NCI-H2081 treated with DMSO at 0.1 percent for 48 hours (cell line): ENCODE measurements around the gene HECTD4.

Source experiments
- DNase-seq: peaks from one replicate; lab custom pipeline; 2025; lab: John Stamatoyannopoulos, UW

The HECTD4 gene

DNA sequence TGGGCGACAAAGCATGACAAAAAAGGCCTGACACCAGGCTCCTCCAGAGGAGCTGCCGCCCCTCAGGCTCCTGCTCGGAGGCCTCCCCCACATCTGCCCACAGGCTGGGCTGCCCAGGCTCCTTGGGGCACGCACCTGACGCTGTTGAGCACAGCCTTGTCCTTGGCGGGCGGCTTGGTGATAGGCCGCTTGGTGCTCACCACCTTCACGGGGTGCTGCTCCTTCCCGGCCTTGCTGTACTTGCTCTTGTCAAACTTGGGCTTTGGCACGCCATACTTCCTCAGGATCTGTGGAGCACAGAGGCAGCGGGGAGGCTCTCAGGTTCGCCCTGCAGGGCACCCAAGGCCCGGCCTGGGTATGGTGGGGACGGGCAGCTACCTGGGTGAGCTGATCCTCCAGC lies 203.4 kb downstream of the HECTD4 start:
- no peak for DNase-seq

- DNase-seq, result no peak
Observed at GRCh38 chr12:112176321-112177010, 205.8 kb downstream of the HECTD4 start.

- DNase-seq, result no peak
Observed at GRCh38 chr12:112175361-112176155, 206.7 kb downstream of the HECTD4 start.

GRCh38 chr12:112172556-112173324 lies 209.5 kb downstream of the HECTD4 start:
- no peak for DNase-seq

DNA sequence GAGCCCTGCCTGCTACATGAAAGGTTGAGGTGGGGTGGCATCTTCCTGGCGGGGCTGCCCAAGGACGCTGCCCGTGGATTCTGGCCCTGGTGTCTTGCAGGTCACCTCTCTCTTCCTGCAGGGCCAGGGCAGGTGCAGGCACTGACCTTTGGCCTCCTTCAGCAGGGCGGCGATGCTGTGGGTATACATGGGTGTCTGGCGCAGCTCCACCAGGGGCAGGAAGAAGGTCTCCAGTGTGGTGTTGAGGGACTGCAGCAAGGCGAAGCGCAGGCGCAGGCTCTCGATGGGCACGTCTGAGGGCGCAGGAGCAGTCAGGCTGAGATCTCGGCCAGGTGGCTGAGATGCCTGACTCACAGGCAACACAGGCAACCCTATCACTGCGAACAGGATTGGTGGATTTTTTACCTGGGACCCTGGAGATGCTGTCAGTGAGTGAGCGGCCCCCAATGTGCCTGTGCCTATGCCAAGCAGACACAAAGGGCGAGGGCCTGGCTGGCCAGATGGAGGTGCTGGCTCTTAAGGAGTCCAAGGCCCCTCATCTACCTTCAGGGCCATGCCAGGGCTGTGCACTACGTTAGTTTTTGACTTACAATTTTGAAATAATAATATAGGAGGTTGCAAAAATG lies 211.1 kb downstream of the HECTD4 start:
- DNase-seq, result no peak

DNA sequence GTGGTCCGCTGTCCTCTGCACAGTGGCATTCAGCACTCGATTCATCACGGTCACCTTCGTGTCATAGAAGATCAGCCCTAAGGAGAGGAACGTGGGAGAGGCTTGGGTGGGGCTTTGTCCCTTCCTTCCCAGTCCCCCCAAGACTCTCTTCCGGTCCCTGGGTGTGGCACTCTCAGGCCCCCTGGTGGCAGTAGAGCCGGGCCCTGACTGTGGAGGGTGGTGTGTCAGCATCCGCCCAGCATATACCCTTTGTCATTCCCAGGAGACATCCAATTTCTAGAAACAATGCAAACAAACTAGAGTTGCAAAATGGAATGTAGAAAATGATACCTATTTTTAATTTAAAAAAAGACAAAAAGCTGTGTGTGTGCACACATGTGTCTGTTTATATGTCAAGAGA lies 211.9 kb downstream of the HECTD4 start:
- DNase-seq, result no peak

DNA sequence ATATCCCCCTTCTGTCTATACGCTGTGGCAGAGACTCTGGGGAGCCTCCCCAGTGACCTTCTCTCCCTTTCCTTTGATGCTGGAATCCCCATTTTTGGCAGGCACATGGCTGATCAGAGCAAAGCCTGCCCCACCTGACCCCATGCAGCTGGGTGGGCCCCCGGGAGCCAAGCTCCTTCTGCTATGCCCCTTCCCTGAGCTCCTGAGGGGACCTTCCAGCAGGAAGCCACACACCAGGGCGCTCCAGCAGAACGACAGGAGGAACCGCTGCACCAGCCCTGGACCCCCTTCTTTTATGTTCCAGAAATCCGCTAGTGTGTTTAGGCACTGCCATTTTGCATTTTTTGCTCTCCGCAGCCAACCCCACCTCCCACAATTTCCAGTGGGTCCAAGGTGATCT lies 212.3 kb downstream of the HECTD4 start:
- no peak for DNase-seq

GRCh38 chr12:112169161-112169872 lies 212.9 kb downstream of the HECTD4 start:
- DNase-seq, result no peak

GRCh38 chr12:112168561-112168971 lies 213.7 kb downstream of the HECTD4 start:
- no peak for DNase-seq

GRCh38 chr12:112167718-112168525 lies 214.3 kb downstream of the HECTD4 start:
- DNase-seq, result no peak

GRCh38 chr12:112167031-112167461 lies 215.2 kb downstream of the HECTD4 start:
- no peak for DNase-seq

DNA sequence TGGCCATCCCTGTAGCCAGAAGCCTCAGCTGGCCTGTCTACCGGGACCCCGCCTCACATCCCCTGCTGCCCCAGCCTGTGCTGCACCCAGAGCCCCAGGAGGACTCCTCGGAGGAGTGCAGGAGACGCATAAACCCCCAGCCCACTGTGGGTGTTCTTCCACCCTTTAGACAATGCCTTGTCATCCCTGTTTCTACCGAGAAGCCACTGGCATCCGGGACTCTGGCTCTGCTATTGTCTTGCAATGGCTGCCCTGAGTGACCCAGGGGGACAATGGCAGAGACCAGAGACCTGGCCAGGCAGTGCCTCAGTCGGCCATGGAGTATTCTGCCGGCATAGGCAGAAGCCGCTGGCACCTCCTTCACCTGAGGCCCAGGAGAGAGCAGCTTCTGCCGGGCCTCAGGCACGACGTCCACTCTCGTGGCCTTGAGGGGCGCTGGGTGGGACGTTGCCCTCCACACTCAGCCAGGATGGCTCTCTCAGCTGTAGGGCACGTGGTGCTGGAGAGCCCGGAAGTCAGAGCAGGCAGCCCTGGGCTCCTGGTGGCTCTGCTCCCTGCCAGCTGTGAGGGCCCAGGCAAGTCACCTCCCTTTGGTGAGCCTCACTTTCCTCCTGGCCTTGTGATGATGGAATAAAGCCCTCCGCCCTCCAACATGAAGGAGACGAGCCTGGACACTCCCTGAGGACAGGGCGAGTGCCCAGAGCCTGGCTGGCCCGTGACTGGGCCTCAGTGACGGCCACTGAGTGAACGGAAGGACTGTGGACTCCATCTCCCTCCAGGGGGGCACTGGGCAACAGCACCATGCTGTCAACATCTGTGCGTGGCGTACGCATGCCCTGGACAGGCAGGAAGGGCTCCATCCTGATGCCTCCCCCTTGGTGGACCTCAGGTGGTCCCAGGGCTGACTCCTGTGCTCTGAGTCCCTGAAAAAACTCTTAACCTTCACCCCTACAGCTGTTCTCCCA lies 215.9 kb downstream of the HECTD4 start:
- DNase-seq, result no peak

- DNase-seq, result no peak
Observed at GRCh38 chr12:112165624-112166023, 216.6 kb downstream of the HECTD4 start.

- no peak for DNase-seq
Observed at GRCh38 chr12:112164011-112164660, 218.1 kb downstream of the HECTD4 start.

- DNase-seq, result no peak
Observed at GRCh38 chr12:112163471-112163991, 218.7 kb downstream of the HECTD4 start.

DNA sequence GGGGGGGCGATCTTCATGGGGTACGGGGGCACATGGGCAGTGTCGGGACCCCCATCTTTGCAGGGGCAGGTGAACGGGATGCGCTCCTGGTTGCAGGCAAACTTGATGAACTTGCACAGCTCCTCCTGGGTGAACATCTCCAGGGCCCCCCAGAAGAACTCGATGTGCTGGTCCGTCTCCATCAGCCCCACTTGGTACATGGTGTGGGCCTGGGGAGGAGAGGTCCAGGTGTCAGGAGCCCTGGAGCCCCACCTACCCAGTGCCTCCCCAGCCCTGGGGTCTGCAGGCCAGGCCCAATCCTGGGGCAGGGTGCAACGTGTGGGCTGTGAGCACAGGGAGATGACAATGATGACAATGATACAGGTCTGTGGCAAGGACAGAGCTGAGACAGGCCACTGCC lies 219.2 kb downstream of the HECTD4 start:
- no peak for DNase-seq

DNA sequence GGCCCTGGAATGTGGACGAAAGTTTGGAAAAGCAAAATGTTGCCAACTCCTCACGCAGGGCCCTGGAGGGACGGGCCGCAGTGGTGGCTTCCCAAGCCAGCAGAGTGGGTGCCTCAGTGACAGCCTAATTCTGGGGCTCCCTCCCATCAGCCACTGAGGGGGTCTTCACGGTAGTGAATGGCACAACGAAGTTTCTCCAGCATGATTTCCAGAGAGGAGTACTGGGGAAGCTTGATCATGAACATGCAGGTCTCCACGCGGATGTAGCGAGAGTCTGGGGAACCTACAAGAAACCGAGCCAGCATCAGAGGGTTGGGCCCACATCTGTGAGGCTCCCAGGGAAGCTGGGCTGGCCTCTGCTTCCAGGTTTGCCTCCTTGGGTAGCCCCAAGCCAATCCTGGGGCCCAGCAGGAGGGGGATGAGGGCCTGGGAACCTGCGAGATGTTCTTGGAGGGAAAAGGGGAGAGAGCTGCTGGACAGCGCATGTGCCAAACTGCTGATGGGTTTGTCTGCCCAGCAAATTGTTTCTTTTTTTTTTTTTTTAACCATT lies 219.9 kb downstream of the HECTD4 start:
- no peak for DNase-seq

- no peak for DNase-seq
Observed at GRCh38 chr12:112161711-112162110, 220.5 kb downstream of the HECTD4 start.
